ENCODE data around the gene AAK1. TPM values are rescaled to one million over a fixed set of nuclear protein-coding genes. Genes with fewer than 3 reads are reported as not detected.

Gene AAK1
- total and polyA plus RNA-seq, 2 of the 13 experiments (the other 11 are each of a cell fraction or from before 2014, with no cell fraction given) = 9.8 to 10.3 TPM

DNA sequence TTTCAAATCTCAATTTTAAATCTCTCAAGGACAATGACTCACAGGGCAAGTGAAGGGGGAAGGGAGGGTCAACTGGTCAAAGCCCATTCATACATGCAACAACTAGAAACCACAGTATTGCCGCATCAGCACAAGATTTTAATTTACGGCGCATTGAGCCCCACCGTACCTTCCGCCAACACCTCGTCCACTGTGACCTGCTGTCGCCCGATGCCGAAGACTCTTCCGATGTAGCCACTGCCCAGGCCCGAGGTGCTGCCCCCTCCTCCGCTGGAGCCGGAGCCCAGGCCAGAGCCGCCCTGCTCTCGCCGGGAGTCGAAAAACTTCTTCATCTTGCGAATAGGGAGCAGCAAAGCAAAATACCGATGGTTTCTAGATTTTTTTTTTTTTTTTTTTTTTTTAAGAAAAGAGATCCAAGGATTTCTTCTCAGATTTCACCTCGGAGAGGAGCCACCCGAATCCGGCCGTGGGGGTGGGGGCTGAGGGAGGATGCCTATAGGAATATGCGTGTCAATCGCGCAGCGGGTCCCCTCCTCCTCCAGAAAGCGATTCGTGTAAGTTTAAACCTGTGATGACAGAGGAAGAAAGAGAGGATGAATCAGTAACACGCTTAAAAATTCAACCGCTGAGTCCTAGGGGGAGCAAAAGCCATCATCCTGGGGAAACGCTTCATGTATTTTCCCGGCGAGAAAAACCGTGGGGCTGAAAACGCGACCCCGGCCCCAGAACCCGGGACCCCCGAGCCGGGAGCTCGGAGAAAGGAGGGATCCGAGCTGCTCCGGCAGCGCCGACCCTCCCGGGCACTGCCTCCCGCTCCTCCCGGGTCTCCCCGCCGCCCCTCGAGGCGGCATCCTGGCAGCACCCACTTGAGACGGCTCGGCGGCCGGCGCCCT, 584 bp downstream of the AAK1 start (continued):
- peak; percentile 43 for TF ChIP-seq IKZF4 (CRISPR knock-in tag; IDR thresholded peaks at IDR 0.05; ENCODE audit: borderline replicate concordance, low read depth, not compliant biosample characterization)
- TF ChIP-seq, protein P1, sequence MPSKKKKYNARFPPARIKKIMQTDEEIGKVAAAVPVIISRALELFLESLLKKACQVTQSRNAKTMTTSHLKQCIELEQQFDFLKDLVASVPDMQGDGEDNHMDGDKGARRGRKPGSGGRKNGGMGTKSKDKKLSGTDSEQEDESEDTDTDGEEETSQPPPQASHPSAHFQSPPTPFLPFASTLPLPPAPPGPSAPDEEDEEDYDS (CRISPR knock-in tag; IDR thresholded peaks at IDR 0.05) = peak; percentile 43
- no peak for TF ChIP-seq ATRX (CRISPR knock-in tag; IDR thresholded peaks at IDR 0.05; ENCODE audit: borderline replicate concordance)
- peak; percentile 67 for TF ChIP-seq CEBPB (IDR thresholded peaks at IDR 0.05; ENCODE audit: borderline replicate concordance, low read depth, low read length)
- no peak for TF ChIP-seq KLF9 (CRISPR knock-in tag; IDR thresholded peaks at IDR 0.05; ENCODE audit: low read depth)
- peak; percentile 53; the same call in 1 of the 2 replicates for TF ChIP-seq NR2F6 (IDR thresholded peaks at IDR 0.05)
- TF ChIP-seq NR2F6 (CRISPR knock-in tag; IDR thresholded peaks at IDR 0.05) = peak; percentile 61
- no peak for TF ChIP-seq RELA (CRISPR knock-in tag; IDR thresholded peaks at IDR 0.05)
- no peak for TF ChIP-seq NFIB (CRISPR knock-in tag; IDR thresholded peaks at IDR 0.05; ENCODE audit: borderline replicate concordance)
- no peak for TF ChIP-seq NCOA1 (CRISPR knock-in tag; IDR thresholded peaks at IDR 0.05)
- TF ChIP-seq POGZ (CRISPR knock-in tag; IDR thresholded peaks at IDR 0.05) = no peak
- TF ChIP-seq TGIF2 (CRISPR knock-in tag; IDR thresholded peaks at IDR 0.05) = 0 out of 2 replicates have a peak, but pooled peaks have one; percentile 20
- TF ChIP-seq CTCF (CRISPR knock-in tag; IDR thresholded peaks at IDR 0.05) = peak; percentile 31
- no peak for TF ChIP-seq HNRNPL (IDR thresholded peaks at IDR 0.05; ENCODE audit: low read depth, low read length)
- peak; percentile 71 for TF ChIP-seq ARID5B (CRISPR knock-in tag; IDR thresholded peaks at IDR 0.05)
- TF ChIP-seq PCBP2 (optimal IDR thresholded peaks at IDR 0.05; ENCODE audit: low read depth, low read length, poor library complexity, severe bottlenecking) = no peak
- TF ChIP-seq TCF12 (IDR thresholded peaks at IDR 0.05) = no peak
- no peak for TF ChIP-seq TCF12 (CRISPR knock-in tag; IDR thresholded peaks at IDR 0.05)
- TF ChIP-seq ELF4 (CRISPR knock-in tag; IDR thresholded peaks at IDR 0.05; ENCODE audit: borderline replicate concordance) = no peak
- TF ChIP-seq ZNF441 (CRISPR knock-in tag; IDR thresholded peaks at IDR 0.05; ENCODE audit: borderline replicate concordance) = no peak
- TF ChIP-seq PRMT3 (CRISPR knock-in tag; IDR thresholded peaks at IDR 0.05; ENCODE audit: borderline replicate concordance, low read depth) = no peak
- no peak for TF ChIP-seq PLRG1 (conservative IDR thresholded peaks at IDR 0.05)
- peak; percentile 72 for TF ChIP-seq THAP11 (CRISPR knock-in tag; IDR thresholded peaks at IDR 0.05)
- peak; percentile 21 for TF ChIP-seq RBM22 (optimal IDR thresholded peaks at IDR 0.05; ENCODE audit: low read length)
- 0 out of 2 replicates have a peak, but pooled peaks have one; percentile 57 for TF ChIP-seq HES4 (CRISPR knock-in tag; IDR thresholded peaks at IDR 0.05; ENCODE audit: borderline replicate concordance)
- 0 out of 2 replicates have a peak, but pooled peaks have one; percentile 29 for TF ChIP-seq ZNF782 (CRISPR knock-in tag; IDR thresholded peaks at IDR 0.05; ENCODE audit: borderline replicate concordance)
